Right cardiac atrium (tissue), 5 donors: ENCODE data around the gene TSKS. TPM values are rescaled to one million over a fixed set of nuclear protein-coding genes. Genes with fewer than 3 reads are reported as not detected.

Source experiments
- ATAC-seq, 2 donors: fragments of 200-7000 bp; cut with Tn5 transposase; one replicate each; pipeline versions ENCODE4 v1.8.0 to v1.9.1; 2020; ENCODE audit warnings: moderate library complexity in 2 of 2, mild to moderate bottlenecking in 1 of 2
- DNase-seq, 3 donors: peaks; one replicate each; pipeline ENCODE4 v3.0.0-alpha.2; 2020
- H3K27ac ChIP-seq: one replicate; pipeline ENCODE4 v1.5.1; 2013; ENCODE audit warnings: mild to moderate bottlenecking, low read length, control low read depth, moderate library complexity
- H3K27me3 ChIP-seq: one replicate; pipeline ENCODE4 v1.6.1; 2013; ENCODE audit not compliant: control insufficient read depth, insufficient read depth
- H3K4me1 ChIP-seq: one replicate; pipeline ENCODE4 v1.6.1; 2013; ENCODE audit warnings: low read length; ENCODE audit not compliant: control insufficient read depth, insufficient read depth
- H3K4me3 ChIP-seq: one replicate; pipeline ENCODE4 v1.5.1; 2013; ENCODE audit warnings: low read length, control low read depth
- H3K9me3 ChIP-seq: one replicate; pipeline ENCODE4 v1.6.1; 2013; ENCODE audit warnings: low read length; ENCODE audit not compliant: control insufficient read depth
- WGBS: extraction: QIAGEN DNeasy Blood & Tissue Kit; methylation state at CpG from one replicate; pipeline ENCODE4 v1.1.7; 2013; 5-methylcytosine and 5-hydroxymethylcytosine counted together
- intact Hi-C, 4 donors: fragments of 100-400 bp; cut with DNase I; formaldehyde crosslinking; loops; one replicate each; pipeline versions ENCODE4 v1.11.0 to v1.14.0; 2022 to 2023
- long read RNA-seq, 4 donors: library from polyadenylated mRNA; unstranded; transcript quantifications; one replicate each; pipeline ENCODE4 v2.0.0, GENCODE V29; 2020 to 2021
- polyA plus RNA-seq: library from polyadenylated mRNA; stranded (reverse); fragments of 200-250 nt; gene quantifications from one replicate; pipeline ENCODE4 v1.2.3, GENCODE V29; 2013
- total RNA-seq, 4 donors: library from RNA; stranded (reverse); fragmentation: NEBNext Ultra II Directional; extraction: Animal tissue kit (Norgen Biotek cat#: 25700); gene quantifications; one replicate each; pipeline ENCODE4 v1.2.1, GENCODE V29; 2021
- donor health status: healthy with polysubstance abuse.
- donor health status: DM: no; HTN: yes; CAD: no.
- donor health status: DM: no; HTN: no; CAD: no.
- donor health status: DM: no; HTN: yes; CAD: no; lungs with severe emphysema.
- donor health status: DM: yes; HTN: yes; CAD: no.

TSKS gene, protein sequence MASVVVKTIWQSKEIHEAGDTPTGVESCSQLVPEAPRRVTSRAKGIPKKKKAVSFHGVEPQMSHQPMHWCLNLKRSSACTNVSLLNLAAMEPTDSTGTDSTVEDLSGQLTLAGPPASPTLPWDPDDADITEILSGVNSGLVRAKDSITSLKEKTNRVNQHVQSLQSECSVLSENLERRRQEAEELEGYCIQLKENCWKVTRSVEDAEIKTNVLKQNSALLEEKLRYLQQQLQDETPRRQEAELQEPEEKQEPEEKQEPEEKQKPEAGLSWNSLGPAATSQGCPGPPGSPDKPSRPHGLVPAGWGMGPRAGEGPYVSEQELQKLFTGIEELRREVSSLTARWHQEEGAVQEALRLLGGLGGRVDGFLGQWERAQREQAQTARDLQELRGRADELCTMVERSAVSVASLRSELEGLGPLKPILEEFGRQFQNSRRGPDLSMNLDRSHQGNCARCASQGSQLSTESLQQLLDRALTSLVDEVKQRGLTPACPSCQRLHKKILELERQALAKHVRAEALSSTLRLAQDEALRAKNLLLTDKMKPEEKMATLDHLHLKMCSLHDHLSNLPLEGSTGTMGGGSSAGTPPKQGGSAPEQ
- total RNA-seq (1 to 10 TPM in 3 of 4 donors, under 1 TPM in 1; 0.59 to 1.4 (median 1.2) TPM), polyA plus RNA-seq (1.1 TPM)
- long read RNA-seq, donor 1 = 0 reads
- long read RNA-seq, donor 2, partial matches to known transcripts = 1 of 1 reads
- long read RNA-seq, donor 2, other reads (novel, unspliced or antisense) = 0 of 1 reads
- long read RNA-seq, donor 3, partial matches to known transcripts = 0 of 1 reads
- long read RNA-seq, donor 3, other reads (novel, unspliced or antisense) = 1 of 1 reads
- long read RNA-seq, donor 4 = 0 reads

DNA sequence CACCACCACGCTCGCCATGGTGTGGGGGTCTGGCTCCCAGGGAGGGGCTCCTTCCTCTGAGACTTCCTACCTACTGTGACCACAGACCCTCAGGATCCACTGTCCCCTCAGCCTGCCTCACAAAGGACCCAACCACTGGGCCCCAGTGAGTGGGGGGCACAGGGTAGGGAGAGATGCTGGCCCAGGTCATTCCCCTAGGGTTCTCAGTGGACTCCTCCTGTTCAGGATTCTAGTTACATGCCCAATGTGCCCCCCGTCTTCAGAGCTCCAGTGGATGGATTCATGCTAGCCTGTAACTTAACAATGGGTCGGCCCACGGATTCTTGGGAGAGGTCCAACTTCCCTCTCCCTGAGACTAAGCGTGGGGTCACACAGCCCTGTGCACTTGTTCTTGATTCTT is at the start of gene TSKS:
Gene TSKS, minus strand, starts transcription at position 77 of the 400 bp plus-strand sequence. Its CDS starts 59 bp downstream, at position 18.
- intact Hi-C loops = loop anchor here in 1 of 4 donors (10.0 kb wide), 1 partner anchor 78 kb away; the partner anchor contains the start of gene ADM5

DNA sequence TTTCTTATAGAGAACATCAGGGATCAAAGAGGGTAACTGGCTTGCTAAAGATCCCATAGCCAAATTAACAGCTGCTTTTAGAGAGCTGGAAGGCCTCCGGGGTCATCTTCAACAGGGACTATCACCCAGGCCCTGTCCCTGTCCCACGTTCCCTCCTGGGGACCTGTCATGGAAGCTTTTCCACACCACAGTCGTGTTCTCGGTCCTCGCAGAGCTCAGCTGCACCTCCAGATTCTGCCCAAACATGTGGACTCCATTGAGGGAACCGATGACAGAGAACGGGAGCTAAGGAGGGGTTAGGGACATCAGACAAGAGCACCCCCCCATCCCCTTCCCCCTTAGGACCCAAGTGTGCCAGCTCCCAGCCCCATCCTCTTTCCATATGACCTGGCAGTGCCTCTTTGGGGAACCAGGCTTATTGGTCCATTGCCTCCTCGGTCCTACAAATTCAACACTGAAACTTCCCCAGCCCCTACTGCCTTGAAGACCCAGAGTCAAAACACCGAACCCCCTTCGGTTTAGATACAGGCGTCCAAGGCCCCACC is 49.4 kb upstream of the TSKS start:
- intact Hi-C loops = loop anchor here in 2 of 4 donors (10.0 kb wide), 1 partner anchor 52 kb away; the partner anchor contains the start of gene PNKP (in 2 of the 2)
- peak overlapping the region; percentile 90 for H3K27ac ChIP-seq
- DNase-seq (no peak), ATAC-seq (no peak)
- no peaks in the 10 kb centered on the region for H3K9me3 ChIP-seq
- 39% methylated on average over 11 of the region's 11 CpGs for WGBS
- H3K4me3 ChIP-seq = peak overlapping the region; percentile 86
- no peaks in the 10 kb centered on the region for H3K27me3 ChIP-seq
- H3K4me1 ChIP-seq = peaks cover 1% of the 10 kb centered on the region

More for the DNA sequence above, at the start of gene TSKS:
- Histone ChIP-seq H3K27ac (peak within 1 kb of the TSS; percentile 55), H3K4me3 (no peak within 1 kb of the TSS), H3K27me3 (no peaks in the 10 kb centered on the region), H3K4me1 (peaks cover 5% of the 10 kb centered on the region), H3K9me3 (no peaks in the 10 kb centered on the region)
- DNase-seq (no peak), ATAC-seq (no peak)
- 75% methylated on average over 6 of the region's 6 CpGs for WGBS

DNA sequence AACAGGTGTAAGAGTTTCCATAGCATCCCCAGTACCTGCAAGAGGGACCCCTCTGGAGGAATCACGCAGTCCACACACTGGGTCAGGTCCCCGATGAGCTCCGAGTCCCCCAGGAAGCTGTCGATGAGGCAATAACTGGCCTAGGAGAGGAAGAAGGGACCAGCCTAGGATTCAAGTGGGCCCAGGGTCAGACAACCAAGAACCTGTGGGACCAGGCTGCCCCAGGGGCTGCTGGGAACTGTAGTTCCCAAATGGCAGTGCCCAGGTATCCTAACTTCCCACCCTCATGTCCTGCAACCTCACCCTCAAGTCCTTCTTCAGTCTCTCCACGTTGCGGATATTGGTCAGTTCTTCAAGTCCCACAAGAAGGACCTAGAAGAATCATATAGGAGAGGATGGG is 48.2 kb upstream of the TSKS start:
- intact Hi-C loops = loop anchor here in 2 of 4 donors (10.0 kb wide), 1 partner anchor 53 kb away; the partner anchor contains the start of gene PNKP (in 2 of the 2)
- no peak for DNase-seq
- peaks cover 1% of the 10 kb centered on the region for H3K4me1 ChIP-seq

DNA sequence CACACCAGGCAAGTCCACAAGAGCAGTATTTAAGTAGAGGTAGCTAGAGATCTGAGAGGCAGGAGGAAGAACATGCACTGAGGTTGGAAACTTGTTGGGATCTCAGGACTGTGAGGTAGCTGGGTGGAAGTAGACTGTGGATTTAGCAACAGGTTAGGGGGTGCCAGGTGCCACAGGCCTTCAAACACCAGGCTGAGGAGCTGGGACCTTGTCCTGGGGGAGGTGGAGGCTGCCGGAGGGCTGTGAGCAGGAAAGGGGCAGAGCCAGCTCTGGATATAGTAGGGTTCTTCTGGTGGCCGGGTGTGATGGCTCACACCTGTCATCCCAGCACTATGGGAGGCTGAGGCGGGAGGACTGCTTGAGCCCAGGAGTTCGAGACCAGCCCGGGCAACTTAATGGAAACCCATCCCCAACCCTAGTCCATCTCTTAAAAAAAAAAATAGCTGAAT is 46.9 kb upstream of the TSKS start:
- 81% methylated on average over 5 of the region's 5 CpGs for WGBS
- Histone ChIP-seq H3K9me3 (no peaks in the 10 kb centered on the region), H3K4me1 (peaks cover 1% of the 10 kb centered on the region), H3K27me3 (no peaks in the 10 kb centered on the region), H3K27ac (peak overlapping the region; percentile 80), H3K4me3 (no peak overlapping the region)
- ATAC-seq (no peak), DNase-seq (peak in 1 of 3 donors; percentile 47)
- intact Hi-C loops = loop anchor here in 2 of 4 donors (10.0 kb wide), 1 partner anchor 55 kb away; the partner anchor contains the start of gene PNKP (in 2 of the 2)

More for the DNA sequence above, 48.2 kb upstream of the TSKS start:
- Histone ChIP-seq H3K27me3 (no peaks in the 10 kb centered on the region), H3K9me3 (no peaks in the 10 kb centered on the region), H3K4me3 (no peak overlapping the region), H3K27ac (no peak overlapping the region)
- WGBS = 91% methylated on average over 6 of the region's 6 CpGs
- no peak for ATAC-seq

DNA sequence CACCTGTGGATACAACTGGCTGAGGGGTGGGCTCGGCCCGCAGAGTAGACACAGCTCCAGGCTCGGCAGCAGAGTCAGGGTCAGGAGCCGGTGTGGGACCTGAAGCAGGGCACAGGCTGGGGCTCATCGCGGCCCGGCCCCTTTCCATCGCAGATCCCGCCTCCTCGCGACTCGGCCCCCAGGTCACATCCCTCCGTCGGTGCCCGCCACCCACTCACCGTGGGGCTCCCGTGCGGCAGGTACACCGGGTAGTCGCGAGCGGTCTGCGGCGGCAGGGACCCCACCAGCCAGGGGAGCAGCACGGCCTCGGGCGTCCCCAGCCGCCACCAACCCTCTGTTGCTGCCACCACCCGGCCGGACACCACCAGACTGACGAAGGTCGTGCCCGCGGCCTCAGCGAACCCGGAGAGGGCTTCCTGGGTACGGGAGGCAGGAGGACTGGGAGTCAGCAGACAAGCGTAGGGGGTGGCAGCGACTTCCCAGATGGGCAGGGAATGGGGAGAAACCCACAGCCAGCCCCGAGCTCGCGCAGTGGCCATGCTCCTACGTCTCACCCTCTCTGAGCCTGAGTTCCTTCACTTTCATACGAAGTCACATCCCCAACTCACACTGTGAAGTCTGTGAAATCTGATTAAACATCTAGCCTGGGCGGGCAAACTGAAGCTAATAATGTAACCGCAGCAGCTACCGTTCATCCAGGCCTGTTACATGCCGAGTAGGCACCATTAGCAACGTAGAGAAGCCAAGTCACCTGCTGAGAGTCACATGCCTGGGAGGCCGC is 46.2 kb upstream of the TSKS start:
- Histone ChIP-seq H3K4me1 (peaks cover 1% of the 10 kb centered on the region), H3K9me3 (no peaks in the 10 kb centered on the region), H3K27ac (peak overlapping the region; percentile 80), H3K27me3 (no peaks in the 10 kb centered on the region), H3K4me3 (peak overlapping the region; percentile 63)
- ATAC-seq (peak; percentile 48 to 51), DNase-seq (peak; percentile 72 to 89 (median 83))
- WGBS = 6% methylated on average over 50 of the region's 50 CpGs
- intact Hi-C loops = no loop called here

DNA sequence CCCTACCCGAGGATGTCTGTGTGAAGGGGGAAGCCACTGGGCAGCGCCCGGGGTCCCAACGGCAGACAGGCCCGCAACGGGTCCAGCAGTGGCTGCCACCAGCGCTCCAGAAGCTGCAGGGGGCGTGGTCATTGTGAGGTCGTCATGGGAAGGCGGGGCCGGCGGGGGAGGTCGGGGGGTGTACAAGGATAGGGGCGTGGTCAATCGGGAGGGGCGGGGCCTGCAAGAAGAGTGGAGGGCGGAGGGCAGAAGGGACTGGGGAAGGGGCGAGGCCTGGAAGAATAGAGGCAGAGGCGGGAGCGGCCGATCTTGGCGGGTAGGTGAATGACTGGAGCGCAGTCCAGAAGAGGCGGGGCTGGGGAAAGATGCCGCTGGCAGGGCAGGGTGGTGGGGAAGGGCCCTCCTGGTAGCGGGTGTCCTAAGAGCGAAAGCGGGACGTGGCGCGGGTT is 45.6 kb upstream of the TSKS start:
- DNase-seq (peak; percentile 96 to 98 (median 98)), ATAC-seq (peak; percentile 80 to 81)
- Histone ChIP-seq H3K4me3 (peak overlapping the region; percentile 63), H3K27me3 (no peaks in the 10 kb centered on the region), H3K4me1 (peaks cover 1% of the 10 kb centered on the region), H3K27ac (peak overlapping the region; percentile 80), H3K9me3 (no peaks in the 10 kb centered on the region)
- intact Hi-C loops = no loop called here
- 3% methylated on average over 31 of the region's 31 CpGs for WGBS

DNA sequence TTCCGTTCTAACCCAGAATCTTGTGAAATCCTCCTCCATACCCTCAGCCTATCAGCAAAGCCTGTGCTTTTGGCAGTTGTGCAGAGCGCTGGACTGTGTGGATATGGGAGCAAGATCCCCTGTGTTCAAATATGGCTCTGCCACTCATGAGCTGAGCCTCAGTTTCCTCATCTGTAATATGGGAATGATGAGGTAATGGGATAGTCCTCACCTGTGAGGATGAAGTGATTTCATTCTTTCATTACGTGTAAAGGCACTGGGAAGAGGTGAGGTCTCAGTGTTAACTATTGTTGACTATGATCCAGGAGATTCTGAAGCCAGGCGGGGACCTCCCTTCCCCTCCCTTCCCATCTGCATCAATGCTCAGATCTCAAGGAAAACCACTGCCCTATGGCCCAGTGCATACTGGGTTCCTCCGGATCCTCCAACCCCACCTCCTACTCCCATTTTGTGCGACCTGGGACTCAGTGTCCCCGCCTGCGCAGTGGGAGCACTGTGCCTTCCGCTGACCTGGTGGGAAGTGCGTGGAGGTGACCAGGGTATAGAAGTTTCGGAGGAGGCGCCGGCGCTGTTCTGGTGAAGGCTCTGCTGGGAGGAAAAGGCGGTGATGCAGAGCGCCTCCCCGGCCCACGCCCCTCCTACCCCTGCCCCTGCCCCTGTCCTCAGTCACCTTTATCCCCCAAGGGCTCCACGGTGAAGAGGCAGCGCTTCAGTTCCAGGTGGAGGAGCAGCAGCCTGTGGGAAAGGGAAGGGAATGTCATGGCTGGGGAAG is 45.0 kb upstream of the TSKS start:
- peak in 2 of 3 donors; percentile 68 to 75 for DNase-seq
- ATAC-seq = peak in 1 of 2 donors; percentile 2
- peak overlapping the region; percentile 63 for H3K4me3 ChIP-seq
- no peaks in the 10 kb centered on the region for H3K27me3 ChIP-seq
- H3K27ac ChIP-seq = peak overlapping the region; percentile 13
- 79% methylated on average over 20 of the region's 20 CpGs for WGBS
- no peaks in the 10 kb centered on the region for H3K9me3 ChIP-seq
- intact Hi-C loops = no loop called here
- peaks cover 1% of the 10 kb centered on the region for H3K4me1 ChIP-seq

DNA sequence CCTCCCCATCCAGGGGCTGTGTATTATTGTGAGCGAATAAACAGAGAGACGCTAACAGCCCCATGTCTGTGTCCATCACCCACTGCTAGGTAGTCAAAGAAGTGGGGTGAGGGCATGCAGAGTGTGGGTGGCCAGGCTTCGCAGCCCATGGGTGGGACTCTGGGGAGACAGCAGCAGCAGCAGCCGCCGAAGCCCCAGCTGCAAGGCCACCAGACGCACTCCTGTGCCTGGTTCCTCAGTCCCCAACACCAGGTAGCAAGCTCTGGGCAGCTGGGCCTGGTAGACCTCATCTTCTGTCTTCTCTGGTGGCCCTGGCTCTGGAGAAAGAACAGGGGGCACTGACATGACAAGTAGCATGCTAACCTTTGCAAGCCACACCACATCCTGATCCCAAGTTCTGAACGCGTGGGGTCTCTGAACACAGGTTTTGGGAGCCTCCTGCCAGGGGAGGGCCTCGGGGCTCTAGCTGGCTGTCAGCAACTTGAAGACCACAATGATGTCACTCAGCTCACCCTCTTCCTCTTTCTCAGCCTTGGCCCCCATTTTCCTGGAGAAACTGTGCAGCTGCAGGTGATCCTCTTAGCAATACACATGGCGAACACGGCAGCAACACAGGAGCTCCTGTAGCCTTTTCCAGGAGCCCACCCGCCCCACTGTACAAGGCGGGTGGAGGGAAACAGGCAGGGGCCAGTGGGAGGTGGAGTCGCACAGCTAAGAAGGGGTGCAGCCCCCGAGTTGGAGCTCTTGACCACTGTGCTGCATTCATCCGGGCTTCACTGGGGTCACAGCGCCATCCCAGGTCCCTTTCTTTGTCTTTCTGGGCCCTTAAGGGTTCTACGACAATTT is 44.2 kb upstream of the TSKS start:
- H3K27me3 ChIP-seq = no peaks in the 10 kb centered on the region
- intact Hi-C loops = no loop called here
- WGBS = 79% methylated on average over 18 of the region's 18 CpGs
- H3K4me3 ChIP-seq = no peak overlapping the region
- ATAC-seq = no peak
- DNase-seq = peak in 1 of 3 donors; percentile 50
- H3K9me3 ChIP-seq = no peaks in the 10 kb centered on the region
- H3K27ac ChIP-seq = no peak overlapping the region
- H3K4me1 ChIP-seq = peaks cover 1% of the 10 kb centered on the region

DNA sequence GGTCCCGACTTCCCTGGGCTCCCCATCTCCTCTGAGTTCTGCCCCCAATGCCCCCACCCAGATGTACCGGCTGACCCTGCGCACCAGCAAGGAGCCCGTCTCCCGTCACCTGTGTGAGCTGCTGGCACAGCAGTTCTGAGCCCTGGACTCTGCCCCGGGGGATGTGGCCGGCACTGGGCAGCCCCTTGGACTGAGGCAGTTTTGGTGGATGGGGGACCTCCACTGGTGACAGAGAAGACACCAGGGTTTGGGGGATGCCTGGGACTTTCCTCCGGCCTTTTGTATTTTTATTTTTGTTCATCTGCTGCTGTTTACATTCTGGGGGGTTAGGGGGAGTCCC is 43.5 kb upstream of the TSKS start:
- WGBS = 90% methylated on average over 8 of the region's 8 CpGs
- Histone ChIP-seq H3K4me1 (peaks cover 1% of the 10 kb centered on the region), H3K27me3 (no peaks in the 10 kb centered on the region), H3K27ac (no peak overlapping the region), H3K4me3 (no peak overlapping the region), H3K9me3 (no peaks in the 10 kb centered on the region)
- DNase-seq = peak in 1 of 3 donors; percentile 63
- no peak for ATAC-seq
- intact Hi-C loops = no loop called here
